Ishikawa (cell line): ENCODE data around the gene PRELID1.

ENCODE experiments used
- CEBPB ChIP-seq: IDR thresholded peaks from 2 replicates; pipeline ENCODE4 v1.6.1; 2012
- EGR1 ChIP-seq: IDR thresholded peaks from 2 replicates; pipeline ENCODE4 v1.6.1; 2012
- FOXM1 ChIP-seq: IDR thresholded peaks from 2 replicates; pipeline ENCODE4 v1.6.1; 2012; ENCODE audit warnings: low read depth, borderline replicate concordance
- MAX ChIP-seq: IDR thresholded peaks from 2 replicates; pipeline ENCODE4 v1.6.1; 2012
- NFIC ChIP-seq: IDR thresholded peaks from 2 replicates; pipeline ENCODE4 v1.6.1; 2012
- REST ChIP-seq: IDR thresholded peaks from 2 replicates; pipeline ENCODE4 v1.6.1; 2012; ENCODE audit warnings: low read depth, mild to moderate bottlenecking
- TCF12 ChIP-seq: IDR thresholded peaks from 2 replicates; pipeline ENCODE4 v1.6.1; 2012; ENCODE audit warnings: low read depth

- TF ChIP-seq MAX: no peak
- TF ChIP-seq REST: no peak
- no peak for TF ChIP-seq CEBPB
- TF ChIP-seq FOXM1: no peak
- no peak for TF ChIP-seq NFIC
- no peak for TF ChIP-seq EGR1
- no peak for TF ChIP-seq TCF12
These were observed 35.6 kb downstream of the PRELID1 start for GRCh38 chr5:177339107-177339638.
